ENCODE data around the gene RAB3D. TPM values are rescaled to one million over a fixed set of nuclear protein-coding genes. Genes with fewer than 3 reads are reported as not detected.
"Not testable (repeated sequence)": the region's sequence is repeated elsewhere in the genome, so short reads cannot be mapped to it uniquely, and the experiment has no call there.

RAB3D gene
- total and polyA plus RNA-seq, 2 donors = 5.1 to 7.8 TPM

DNA sequence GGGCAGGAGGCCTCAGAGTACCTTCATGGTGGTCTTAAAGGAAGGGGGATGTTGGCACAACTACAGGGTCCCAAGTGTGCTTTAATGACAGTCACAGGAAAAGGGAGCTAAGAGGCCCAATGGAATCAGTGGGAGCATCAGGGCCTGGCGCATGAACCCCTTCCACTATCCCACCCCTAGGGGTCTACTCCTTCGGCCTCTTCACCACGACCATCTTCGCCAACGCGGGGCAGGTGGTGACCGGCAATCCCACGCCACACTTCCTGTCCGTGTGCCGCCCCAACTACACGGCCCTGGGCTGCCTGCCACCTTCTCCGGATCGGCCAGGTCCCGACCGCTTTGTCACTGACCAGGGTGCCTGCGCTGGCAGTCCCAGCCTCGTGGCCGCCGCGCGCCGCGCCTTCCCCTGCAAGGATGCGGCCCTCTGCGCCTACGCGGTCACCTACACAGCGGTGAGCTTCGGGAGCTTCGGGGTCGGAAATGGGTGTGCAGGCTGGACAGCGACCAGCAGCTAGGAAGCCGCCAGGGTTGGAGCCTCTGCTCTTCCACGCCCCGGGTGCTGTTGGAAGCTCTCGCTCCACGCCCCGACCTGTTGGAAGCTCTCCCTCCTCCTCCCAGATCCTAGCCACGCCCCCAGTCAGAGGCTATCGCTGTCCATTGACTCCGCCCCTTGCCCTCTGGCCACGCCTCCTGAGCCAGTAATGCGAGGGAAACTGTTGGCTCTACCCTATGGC lies 21.7 kb upstream of the RAB3D start:
- peaks cover 0 to 12% of the 10 kb centered on the region in 2 donors for H3K4me1 ChIP-seq (ENCODE audit: control insufficient read depth in 2 of 2, insufficient read depth in 2 of 2, low read length in 2 of 2)
- DNase-seq (ENCODE audit: low read depth in 6 of 9, low spot score in 9 of 9) = no peak
- no peak overlapping the region for H3K4me3 ChIP-seq (ENCODE audit: low read length in 2 of 2)
- WGBS = 93% methylated on average over 43 of the region's 43 CpGs
- H3K36me3 ChIP-seq (ENCODE audit: control insufficient read depth in 2 of 2, insufficient read depth in 2 of 2, low read length in 1 of 2) = no peaks in the 10 kb centered on the region
- H3K27me3 ChIP-seq (ENCODE audit: control insufficient read depth in 2 of 2, insufficient read depth in 1 of 2, low read length in 1 of 2) = peaks cover 0 to 61% of the 10 kb centered on the region in 2 donors
- H3K9me3 ChIP-seq (ENCODE audit: control insufficient read depth in 2 of 2, insufficient read depth in 1 of 2, low read length in 1 of 2) = no peaks in the 10 kb centered on the region
- H3K27ac ChIP-seq (ENCODE audit: low read depth in 1 of 2, low read length in 1 of 2) = no peak overlapping the region

DNA sequence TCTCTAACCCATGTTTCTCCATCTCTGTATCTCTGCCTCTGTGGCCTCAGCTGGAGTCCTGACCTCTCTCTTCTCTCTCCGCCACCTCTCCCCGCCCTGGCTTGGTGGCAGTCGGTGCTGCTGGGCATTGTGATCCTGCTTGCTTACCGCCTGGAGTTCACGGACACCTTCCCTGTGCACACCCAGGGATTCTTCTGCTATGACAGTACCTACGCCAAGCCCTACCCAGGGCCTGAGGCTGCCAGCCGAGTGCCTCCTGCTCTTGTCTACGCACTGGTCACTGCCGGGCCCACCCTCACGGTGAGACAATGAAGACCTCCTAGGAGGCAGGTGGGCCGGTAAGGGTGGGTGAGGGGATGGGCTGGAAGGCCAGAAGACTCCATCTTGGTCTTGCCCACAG lies 20.0 kb upstream of the RAB3D start:
- WGBS = 97% methylated on average over 11 of the region's 11 CpGs
- peaks cover 2 to 19% of the 10 kb centered on the region in 2 donors for H3K4me1 ChIP-seq (ENCODE audit: control insufficient read depth in 2 of 2, insufficient read depth in 2 of 2, low read length in 2 of 2)
- no peaks in the 10 kb centered on the region for H3K36me3 ChIP-seq (ENCODE audit: control insufficient read depth in 2 of 2, insufficient read depth in 2 of 2, low read length in 1 of 2)

DNA sequence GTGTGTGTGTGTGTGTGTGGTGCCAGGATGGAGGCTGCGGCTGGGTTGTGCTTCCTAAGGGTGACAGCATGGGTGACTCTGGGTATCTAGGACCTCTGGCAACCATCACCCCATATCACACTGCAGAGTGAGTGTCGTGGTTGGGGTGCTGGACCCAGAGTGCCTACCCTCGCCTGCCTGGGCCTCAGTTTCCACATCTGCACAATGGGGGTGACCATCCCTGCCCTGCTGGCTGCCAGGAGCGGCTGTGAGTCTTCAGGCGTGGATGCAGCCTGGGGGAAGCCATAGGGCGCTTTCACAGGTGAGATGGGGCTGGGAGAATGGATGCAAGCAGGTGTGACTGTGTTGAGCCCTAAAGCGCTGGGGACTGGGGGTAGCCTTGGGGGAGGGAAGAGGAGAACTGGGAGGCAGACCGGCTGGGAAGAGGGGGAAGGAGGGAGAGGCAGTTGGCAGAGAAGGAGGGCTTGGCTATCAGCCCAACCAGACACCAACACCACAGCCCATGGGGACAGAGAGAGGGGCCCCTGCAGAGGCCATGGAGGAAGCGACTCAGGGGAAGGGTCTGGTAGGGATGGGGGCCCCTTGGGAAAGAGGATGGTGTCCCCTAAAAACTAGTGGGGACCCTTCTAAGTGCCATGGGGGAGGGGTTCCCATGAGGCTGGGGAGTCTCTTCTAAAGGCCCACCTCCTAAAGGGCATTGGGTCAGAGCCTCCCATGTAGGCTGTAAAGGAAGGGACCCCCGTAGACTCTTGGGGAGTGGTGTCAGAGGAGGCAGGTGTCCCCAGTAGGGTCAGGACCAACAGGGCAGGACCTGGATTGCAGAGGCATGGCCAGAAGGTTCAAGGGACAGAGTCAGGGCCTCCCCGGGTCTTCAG lies 17.5 kb upstream of the RAB3D start:
- H3K9me3 ChIP-seq (ENCODE audit: control insufficient read depth in 2 of 2, insufficient read depth in 1 of 2, low read length in 1 of 2) = peaks cover 0 to 3% of the 10 kb centered on the region in 2 donors
- 87% methylated on average over 11 of the region's 11 CpGs for WGBS
- H3K4me3 ChIP-seq (ENCODE audit: low read length in 2 of 2) = no peak overlapping the region
- no peak for DNase-seq (ENCODE audit: low read depth in 6 of 9, low spot score in 9 of 9)
- no peaks in the 10 kb centered on the region for H3K36me3 ChIP-seq (ENCODE audit: control insufficient read depth in 2 of 2, insufficient read depth in 2 of 2, low read length in 1 of 2)
- peaks cover 0 to 74% of the 10 kb centered on the region in 2 donors for H3K27me3 ChIP-seq (ENCODE audit: control insufficient read depth in 2 of 2, insufficient read depth in 1 of 2, low read length in 1 of 2)
- H3K4me1 ChIP-seq (ENCODE audit: control insufficient read depth in 2 of 2, insufficient read depth in 2 of 2, low read length in 2 of 2) = peaks cover 2 to 19% of the 10 kb centered on the region in 2 donors
- H3K27ac ChIP-seq (ENCODE audit: low read depth in 1 of 2, low read length in 1 of 2) = no peak overlapping the region

More for the DNA sequence above, 20.0 kb upstream of the RAB3D start:
- no peak for DNase-seq (ENCODE audit: low read depth in 6 of 9, low spot score in 9 of 9)
- Histone ChIP-seq H3K27me3 (ENCODE audit: control insufficient read depth in 2 of 2, insufficient read depth in 1 of 2, low read length in 1 of 2) (peaks cover 0 to 78% of the 10 kb centered on the region in 2 donors), H3K27ac (ENCODE audit: low read depth in 1 of 2, low read length in 1 of 2) (no peak overlapping the region), H3K4me3 (ENCODE audit: low read length in 2 of 2) (no peak overlapping the region), H3K9me3 (ENCODE audit: control insufficient read depth in 2 of 2, insufficient read depth in 1 of 2, low read length in 1 of 2) (peaks cover 0 to 3% of the 10 kb centered on the region in 2 donors)

DNA sequence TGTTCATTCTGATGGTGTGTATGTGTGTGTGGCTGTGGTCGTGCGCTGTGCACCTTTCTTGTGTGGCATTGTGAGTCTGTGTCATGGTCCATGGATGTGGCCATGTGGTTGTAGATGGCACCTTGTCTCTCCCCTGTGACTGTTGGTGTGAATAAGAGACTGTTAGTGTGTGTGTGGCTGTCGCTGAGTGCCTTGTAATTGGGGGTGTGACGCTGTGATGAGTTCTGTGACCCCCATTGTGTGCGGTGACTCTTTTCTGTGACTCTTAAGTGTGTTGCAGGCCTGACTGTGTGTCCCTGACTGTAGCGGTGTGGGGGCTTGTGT lies 16.6 kb upstream of the RAB3D start:
- Histone ChIP-seq H3K4me3 (ENCODE audit: low read length in 2 of 2) (peak overlapping the region in 1 of 2 donors; percentile 30), H3K27me3 (ENCODE audit: control insufficient read depth in 2 of 2, insufficient read depth in 1 of 2, low read length in 1 of 2) (peaks cover 0 to 65% of the 10 kb centered on the region in 2 donors)

DNA sequence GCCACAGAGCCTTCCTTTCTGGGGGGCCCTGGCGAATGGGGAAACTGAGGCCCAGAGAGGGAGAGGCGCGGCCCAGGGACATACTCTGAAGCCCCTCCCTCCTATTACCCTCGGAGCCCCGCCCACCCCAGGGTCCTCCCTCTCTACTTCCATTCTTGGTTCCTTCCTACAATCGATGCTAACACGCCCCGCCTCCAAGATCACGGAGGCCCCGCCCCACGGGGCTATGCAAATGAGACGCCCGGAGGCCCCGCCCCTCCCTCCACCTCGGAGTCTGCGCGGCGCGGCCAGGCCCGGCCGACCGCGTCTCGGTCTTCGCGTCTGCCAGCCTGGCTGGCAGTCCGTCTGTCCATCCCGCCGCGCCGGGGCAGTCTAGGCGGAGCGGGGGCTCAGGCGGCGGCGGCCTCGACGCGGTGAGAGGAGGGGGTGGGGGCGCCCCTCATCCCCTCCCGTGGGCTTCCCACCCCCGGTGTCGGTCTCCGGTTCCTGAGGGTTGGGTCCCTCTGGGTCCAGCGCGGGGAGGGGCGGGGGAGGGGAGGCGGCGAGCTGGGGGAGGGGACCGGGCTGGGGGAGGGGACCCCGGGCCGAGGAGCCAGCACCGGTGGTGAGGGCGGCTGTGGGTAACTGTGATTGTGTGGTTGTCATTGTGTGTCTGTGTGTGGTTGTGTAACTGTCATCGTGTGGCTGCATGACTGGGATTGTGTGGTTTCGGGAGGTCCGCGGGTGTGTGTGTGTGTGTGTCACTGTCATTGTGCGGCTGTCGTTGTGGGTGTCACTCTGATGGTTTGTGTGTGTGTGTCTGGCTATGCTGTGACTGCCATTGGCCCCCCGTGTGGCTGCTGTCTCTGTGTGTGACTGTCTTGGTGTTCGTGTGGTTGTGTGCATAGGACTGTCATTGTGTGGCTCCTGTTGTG lies 16.0 kb upstream of the RAB3D start, which contains the start of gene PLPPR2:
Gene PLPPR2, plus strand, starts transcription at position 273 of the 914 bp plus-strand sequence. CDS start 2,242 bp downstream, outside the sequence.
- DNase-seq (ENCODE audit: low read depth in 6 of 9, low spot score in 9 of 9) = peak in 5 of 9 donors; percentile 72 to 87 (median 80)
- Histone ChIP-seq H3K4me1 (ENCODE audit: control insufficient read depth in 2 of 2, insufficient read depth in 2 of 2, low read length in 2 of 2) (peaks cover 2 to 14% of the 10 kb centered on the region in 2 donors), H3K9me3 (ENCODE audit: control insufficient read depth in 2 of 2, insufficient read depth in 1 of 2, low read length in 1 of 2) (peaks cover 0 to 3% of the 10 kb centered on the region in 2 donors), H3K27ac (ENCODE audit: low read depth in 1 of 2, low read length in 1 of 2) (no peak within 1 kb of the TSS), H3K36me3 (ENCODE audit: control insufficient read depth in 2 of 2, insufficient read depth in 2 of 2, low read length in 1 of 2) (no peaks in the 10 kb centered on the region), H3K27me3 (ENCODE audit: control insufficient read depth in 2 of 2, insufficient read depth in 1 of 2, low read length in 1 of 2) (peaks cover 0 to 59% of the 10 kb centered on the region in 2 donors), H3K4me3 (ENCODE audit: low read length in 2 of 2) (peak within 1 kb of the TSS; percentile 30 to 52)
- 8% methylated on average over 62 of the region's 62 CpGs for WGBS

More for the DNA sequence above, 16.6 kb upstream of the RAB3D start:
- no peak for DNase-seq (ENCODE audit: low read depth in 6 of 9, low spot score in 9 of 9)
- H3K36me3 ChIP-seq (ENCODE audit: control insufficient read depth in 2 of 2, insufficient read depth in 2 of 2, low read length in 1 of 2) = no peaks in the 10 kb centered on the region
- 95% methylated on average over 6 of the region's 6 CpGs for WGBS
- peaks cover 0 to 3% of the 10 kb centered on the region in 2 donors for H3K9me3 ChIP-seq (ENCODE audit: control insufficient read depth in 2 of 2, insufficient read depth in 1 of 2, low read length in 1 of 2)
- H3K4me1 ChIP-seq (ENCODE audit: control insufficient read depth in 2 of 2, insufficient read depth in 2 of 2, low read length in 2 of 2) = peaks cover 2 to 14% of the 10 kb centered on the region in 2 donors
- no peak overlapping the region for H3K27ac ChIP-seq (ENCODE audit: low read depth in 1 of 2, low read length in 1 of 2)

DNA sequence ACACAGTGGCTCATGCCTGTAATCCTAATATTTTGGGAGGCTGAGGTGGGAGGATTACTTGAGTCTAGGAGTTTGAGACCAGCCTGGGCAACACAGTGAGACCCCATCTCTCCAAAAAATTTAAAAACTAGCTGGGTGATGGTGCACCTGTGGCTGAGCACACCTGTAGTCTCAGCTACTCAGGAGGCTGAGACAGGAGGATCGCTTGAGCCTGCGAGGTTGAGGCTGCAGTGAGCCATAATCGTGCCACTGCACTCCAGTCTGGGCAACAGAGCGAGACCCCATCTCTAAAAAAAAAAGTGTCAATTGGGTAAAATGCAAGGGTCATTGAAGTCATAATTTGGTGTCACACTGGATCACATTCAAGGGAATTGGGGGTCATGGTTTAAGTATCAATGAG lies 14.6 kb upstream of the RAB3D start:
- Histone ChIP-seq H3K9me3 (ENCODE audit: control insufficient read depth in 2 of 2, insufficient read depth in 1 of 2, low read length in 1 of 2) (peaks cover 3 to 11% of the 10 kb centered on the region in 2 donors), H3K4me1 (ENCODE audit: control insufficient read depth in 2 of 2, insufficient read depth in 2 of 2, low read length in 2 of 2) (peaks cover 2 to 14% of the 10 kb centered on the region in 2 donors), H3K27me3 (ENCODE audit: control insufficient read depth in 2 of 2, insufficient read depth in 1 of 2, low read length in 1 of 2) (peaks cover 0 to 46% of the 10 kb centered on the region in 2 donors)
- WGBS = over 99% methylated on average over 4 of the region's 4 CpGs
- DNase-seq (ENCODE audit: low read depth in 6 of 9, low spot score in 9 of 9); H3K36me3 ChIP-seq (ENCODE audit: control insufficient read depth in 2 of 2, insufficient read depth in 2 of 2, low read length in 1 of 2); H3K27ac ChIP-seq (ENCODE audit: low read depth in 1 of 2, low read length in 1 of 2); H3K4me3 ChIP-seq (ENCODE audit: low read length in 2 of 2): not testable (repeated sequence)

DNA sequence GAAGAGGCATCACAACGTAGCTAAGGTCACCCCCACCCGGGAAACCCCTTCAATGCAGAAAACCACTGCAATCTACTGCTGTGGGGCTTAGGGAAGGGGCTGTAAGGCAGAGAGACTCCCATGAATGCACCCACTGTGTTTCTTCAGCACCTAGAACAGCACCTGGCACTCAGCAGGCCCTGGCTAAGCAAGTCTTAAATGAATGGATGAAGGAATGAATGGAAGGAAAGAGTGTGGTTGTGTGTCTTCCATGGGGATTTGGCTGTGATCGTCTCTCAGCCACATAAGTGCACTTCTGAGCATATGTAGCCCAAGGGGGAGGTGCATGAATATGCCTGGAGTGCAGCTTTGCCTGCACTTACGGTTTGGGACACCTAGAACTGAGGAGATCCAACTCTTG lies 9.7 kb upstream of the RAB3D start:
- no peak overlapping the region for H3K4me3 ChIP-seq (ENCODE audit: low read length in 2 of 2)
- H3K9me3 ChIP-seq (ENCODE audit: control insufficient read depth in 2 of 2, insufficient read depth in 1 of 2, low read length in 1 of 2) = peaks cover 4 to 17% of the 10 kb centered on the region in 2 donors
- DNase-seq (ENCODE audit: low read depth in 6 of 9, low spot score in 9 of 9) = no peak
- H3K36me3 ChIP-seq (ENCODE audit: control insufficient read depth in 2 of 2, insufficient read depth in 2 of 2, low read length in 1 of 2) = peaks cover 0 to 3% of the 10 kb centered on the region in 2 donors
- H3K4me1 ChIP-seq (ENCODE audit: control insufficient read depth in 2 of 2, insufficient read depth in 2 of 2, low read length in 2 of 2) = peaks cover 16 to 37% of the 10 kb centered on the region in 2 donors
- 97% methylated on average over 4 of the region's 4 CpGs for WGBS
- no peak overlapping the region for H3K27ac ChIP-seq (ENCODE audit: low read depth in 1 of 2, low read length in 1 of 2)
- H3K27me3 ChIP-seq (ENCODE audit: control insufficient read depth in 2 of 2, insufficient read depth in 1 of 2, low read length in 1 of 2) = peaks cover 0 to 3% of the 10 kb centered on the region in 2 donors

DNA sequence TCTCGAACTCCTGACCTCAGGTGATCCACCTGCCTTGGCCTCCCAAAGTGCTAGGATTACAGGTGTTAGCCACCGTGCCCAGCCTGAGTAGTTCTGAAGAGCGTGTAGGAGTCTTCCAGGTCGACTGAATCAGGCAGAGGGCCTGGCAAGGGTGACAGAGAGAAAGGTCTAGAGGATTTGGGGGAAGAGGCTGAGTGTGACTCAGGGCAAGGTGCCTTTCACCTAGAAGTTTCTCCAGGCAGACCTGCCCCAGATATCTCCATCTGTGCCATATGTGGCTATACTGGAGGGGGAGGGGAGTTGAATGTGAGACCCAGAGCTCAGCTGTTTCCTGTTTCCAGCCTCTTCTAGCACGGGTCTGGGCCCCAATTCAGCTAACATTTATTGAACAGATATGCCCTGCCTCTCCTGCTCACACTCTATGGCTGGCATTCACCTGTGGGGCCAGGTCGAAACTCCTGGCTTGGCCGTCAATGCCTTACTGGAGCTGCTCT lies 8.1 kb upstream of the RAB3D start:
- peak overlapping the region in 1 of 2 donors; percentile 96 for H3K27ac ChIP-seq (ENCODE audit: low read depth in 1 of 2, low read length in 1 of 2)

More for the DNA sequence above, 8.1 kb upstream of the RAB3D start:
- Histone ChIP-seq H3K4me1 (ENCODE audit: control insufficient read depth in 2 of 2, insufficient read depth in 2 of 2, low read length in 2 of 2) (peaks cover 16 to 40% of the 10 kb centered on the region in 2 donors), H3K36me3 (ENCODE audit: control insufficient read depth in 2 of 2, insufficient read depth in 2 of 2, low read length in 1 of 2) (peaks cover 2 to 3% of the 10 kb centered on the region in 2 donors), H3K27me3 (ENCODE audit: control insufficient read depth in 2 of 2, insufficient read depth in 1 of 2, low read length in 1 of 2) (no peaks in the 10 kb centered on the region), H3K4me3 (ENCODE audit: low read length in 2 of 2) (no peak overlapping the region), H3K9me3 (ENCODE audit: control insufficient read depth in 2 of 2, insufficient read depth in 1 of 2, low read length in 1 of 2) (peaks cover 4 to 17% of the 10 kb centered on the region in 2 donors)
- 78% methylated on average over 7 of the region's 7 CpGs for WGBS
- DNase-seq (ENCODE audit: low read depth in 6 of 9, low spot score in 9 of 9) = peak in 5 of 9 donors; percentile 59 to 84 (median 67)
